Spleen (tissue), 11 donors: ENCODE data around the gene KCNC4. TPM values are rescaled to one million over a fixed set of nuclear protein-coding genes. Genes with fewer than 3 reads are reported as not detected.

ENCODE experiments used
- DNase-seq: peaks from one replicate; pipeline ENCODE4 v3.0.0-alpha.2; 2020
- H3K27ac ChIP-seq, 8 donors: fragments of 200-600 bp; sonication (generic) in 7 of 8; 1 replicate in 4 of 8; 2 replicates in 4 of 8; pipeline versions ENCODE4 v1.5.0 to v1.8.0; 2016 to 2021; ENCODE audit warnings: inconsistent platforms in 4 of 8, mild to moderate bottlenecking in 4 of 8, moderate library complexity in 1 of 8
- H3K27me3 ChIP-seq, 7 donors: fragments of 200-600 bp; sonication (generic) in 6 of 7; replicated peaks in 1 of 7; 1 replicate in 4 of 7; 2 replicates in 3 of 7; pipeline versions ENCODE4 v1.5.0 to v1.8.0; 2016 to 2021; ENCODE audit warnings: inconsistent platforms in 3 of 7, mild to moderate bottlenecking in 1 of 7
- H3K36me3 ChIP-seq, 6 donors: fragments of 200-600 bp; sonication (generic) in 5 of 6; 1 replicate in 4 of 6; 2 replicates in 2 of 6; pipeline versions ENCODE4 v1.5.0 to v1.8.0; 2016 to 2021; ENCODE audit warnings: inconsistent platforms in 2 of 6
- H3K4me1 ChIP-seq, 6 donors: fragments of 200-600 bp; sonication (generic) in 5 of 6; 1 replicate in 3 of 6; 2 replicates in 3 of 6; pipeline versions ENCODE4 v1.5.0 to v1.8.0; 2016 to 2021; ENCODE audit warnings: inconsistent platforms in 3 of 6
- H3K4me3 ChIP-seq, 8 donors: fragments of 200-600 bp; sonication (generic) in 7 of 8; 1 replicate in 4 of 8; 2 replicates in 4 of 8; pipeline versions ENCODE4 v1.5.0 to v1.8.0; 2016 to 2021; ENCODE audit warnings: inconsistent platforms in 4 of 8, mild to moderate bottlenecking in 4 of 8, moderate library complexity in 2 of 8
- H3K9me3 ChIP-seq, 8 donors: fragments of 200-600 bp; sonication (generic) in 7 of 8; 1 replicate in 4 of 8; 2 replicates in 4 of 8; pipeline versions ENCODE4 v1.5.0 to v1.8.0; 2016 to 2021; ENCODE audit warnings: inconsistent platforms in 4 of 8
- POLR2A ChIP-seq, 3 donors: fragments of 450-650 bp; IDR thresholded peaks; one replicate each; pipeline ENCODE4 v1.5.1; 2017; ENCODE audit warnings: antibody characterized with exemption in 3 of 3, mild to moderate bottlenecking in 1 of 3
- POLR2AphosphoS5 ChIP-seq, 3 donors: sonication (generic); formaldehyde crosslinking; IDR thresholded peaks; one replicate each; pipeline ENCODE4 v1.5.1; 2017; ENCODE audit warnings: antibody characterized with exemption in 3 of 3
- WGBS, 5 donors: extraction: QIAGEN DNeasy Blood & Tissue Kit in 3 of 5; methylation state at CpG; one replicate each; pipeline versions ENCODE4 v1.1.5 to v1.1.7; 2013 to 2018; 5-methylcytosine and 5-hydroxymethylcytosine counted together
- intact Hi-C: fragments of 100-400 bp; cut with DNase I; formaldehyde crosslinking; loops from one replicate; pipeline ENCODE4 v1.15.0; 2023; ENCODE audit warnings: low total_unique reads
- polyA plus RNA-seq, 3 donors: library from polyadenylated mRNA; stranded (reverse); fragments of 200-250 nt; gene quantifications; one replicate each; pipeline ENCODE4 v1.2.1, GENCODE V29; 2013
- total RNA-seq, 7 donors: library from RNA; depleted of rRNA in 3 of 7; stranded (reverse); fragments of >200 nt in 3 of 7; fragmentation: NEBNext Ultra II Directional in 4 of 7; extraction: Animal tissue kit (Norgen Biotek cat#: 25700) in 4 of 7; gene quantifications; one replicate each; pipeline versions ENCODE4 v1.1.0 to v1.2.1, GENCODE V29; 2016 to 2021
- TF ChIP-seq, protein P1 (sequence below), 11 experiments: fragments of 200-600 bp in 7 of 11; fragments of 450-650 bp in 4 of 11; sonication (generic) in 4 of 11; IDR thresholded peaks in 8 of 11; conservative IDR thresholded peaks in 3 of 11; 1 replicate in 7 of 11; 2 replicates in 4 of 11; pipeline versions ENCODE4 v1.4.0 to v1.8.0; 2016 to 2021; ENCODE audit warnings: antibody characterized with exemption in 11 of 11, inconsistent platforms in 4 of 11, mild to moderate bottlenecking in 1 of 11
- donor health status: healthy with polysubstance abuse.
- donor health status: DM: no; HTN: no; CAD: no; lungs with moderate emphysema.
- donor health status: DM: no; HTN: no; CAD: no.
- donor health status: Bipolar disorder and iron deficiency.
- donor health status: healthy.
- donor health status: DM: no; HTN: no; CAD: no.
- donor health status: DM: yes; HTN: yes; CAD: no.

The KCNC4 gene
- total and polyA plus RNA-seq, 10 donors, result 1.4 to 22.1 (median 10.2) TPM

DNA sequence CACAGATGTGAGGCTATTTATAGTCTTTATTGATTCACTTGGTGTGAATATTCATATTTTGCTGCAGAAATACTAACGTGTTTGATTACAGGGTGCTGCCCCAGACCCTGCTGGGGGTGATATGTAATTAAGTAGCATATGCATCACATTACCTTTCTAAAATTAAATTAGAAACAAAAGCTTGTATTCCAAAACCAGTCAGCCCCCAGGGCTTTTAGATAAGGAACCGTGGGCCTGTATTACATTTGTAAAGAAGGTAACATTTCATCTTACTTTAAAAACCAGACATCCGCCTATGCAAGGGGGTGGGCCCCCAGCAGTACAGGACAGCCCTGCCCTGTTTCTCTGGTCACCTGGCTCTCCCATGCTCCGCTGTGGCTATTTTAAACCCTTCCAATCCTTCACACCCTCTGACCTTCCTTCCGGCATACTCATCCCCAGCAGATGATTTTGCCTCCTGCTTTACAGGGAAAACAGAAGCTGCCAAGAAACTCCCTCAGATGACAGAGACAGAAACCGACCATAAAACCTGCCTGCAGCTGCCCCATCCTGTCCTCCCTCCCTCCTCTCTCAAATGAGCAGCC, 22.0 kb upstream of the KCNC4 start:
- intact Hi-C loops, result no loop called here
- TF ChIP-seq POLR2AphosphoS5 (IDR thresholded peaks at IDR 0.05), result no peak
- no peak for TF ChIP-seq POLR2A (IDR thresholded peaks at IDR 0.05)
- TF ChIP-seq, protein P1, sequence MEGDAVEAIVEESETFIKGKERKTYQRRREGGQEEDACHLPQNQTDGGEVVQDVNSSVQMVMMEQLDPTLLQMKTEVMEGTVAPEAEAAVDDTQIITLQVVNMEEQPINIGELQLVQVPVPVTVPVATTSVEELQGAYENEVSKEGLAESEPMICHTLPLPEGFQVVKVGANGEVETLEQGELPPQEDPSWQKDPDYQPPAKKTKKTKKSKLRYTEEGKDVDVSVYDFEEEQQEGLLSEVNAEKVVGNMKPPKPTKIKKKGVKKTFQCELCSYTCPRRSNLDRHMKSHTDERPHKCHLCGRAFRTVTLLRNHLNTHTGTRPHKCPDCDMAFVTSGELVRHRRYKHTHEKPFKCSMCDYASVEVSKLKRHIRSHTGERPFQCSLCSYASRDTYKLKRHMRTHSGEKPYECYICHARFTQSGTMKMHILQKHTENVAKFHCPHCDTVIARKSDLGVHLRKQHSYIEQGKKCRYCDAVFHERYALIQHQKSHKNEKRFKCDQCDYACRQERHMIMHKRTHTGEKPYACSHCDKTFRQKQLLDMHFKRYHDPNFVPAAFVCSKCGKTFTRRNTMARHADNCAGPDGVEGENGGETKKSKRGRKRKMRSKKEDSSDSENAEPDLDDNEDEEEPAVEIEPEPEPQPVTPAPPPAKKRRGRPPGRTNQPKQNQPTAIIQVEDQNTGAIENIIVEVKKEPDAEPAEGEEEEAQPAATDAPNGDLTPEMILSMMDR (IDR thresholded peaks at IDR 0.05 in 8 of 11, conservative IDR thresholded peaks at IDR 0.05 in 3 of 11), result no peak
- DNase-seq, result no peak
- H3K9me3 ChIP-seq, result no peaks in the 10 kb centered on the region
- no peak overlapping the region for H3K4me3 ChIP-seq
- WGBS, 5 donors, result 53 to 71% (median 64%) methylated on average over 6 of the region's 6 CpGs
- H3K27me3 ChIP-seq, result peaks cover 0 to 13% (median 0%) of the 10 kb centered on the region in 7 donors
- peaks cover 0 to 12% (median 5%) of the 10 kb centered on the region in 6 donors for H3K4me1 ChIP-seq
- no peaks in the 10 kb centered on the region for H3K36me3 ChIP-seq
- H3K27ac ChIP-seq, result peak overlapping the region in 6 of 8 donors; percentile 8 to 51 (median 28)

DNA sequence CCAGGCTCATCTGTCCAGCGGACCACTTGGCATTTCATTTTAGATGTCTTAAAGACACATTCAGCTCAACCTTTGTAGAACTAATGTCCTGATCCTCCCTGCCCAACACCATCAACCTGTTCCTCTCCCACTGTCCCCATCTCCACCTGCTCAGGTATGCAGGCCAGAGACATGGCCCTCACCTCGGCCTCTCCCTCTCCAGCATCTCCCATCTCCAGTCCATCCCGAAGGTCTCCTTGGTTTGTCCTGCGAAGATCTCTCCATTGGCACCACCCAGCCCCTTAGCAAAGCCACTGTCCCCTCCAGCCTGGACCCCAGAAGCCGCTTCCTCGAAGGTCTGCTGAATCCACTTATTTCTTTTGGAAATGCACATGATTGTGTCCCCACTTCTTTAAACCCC, 20.9 kb upstream of the KCNC4 start:
- Histone ChIP-seq H3K36me3 (no peaks in the 10 kb centered on the region), H3K4me3 (no peak overlapping the region), H3K27me3 (peaks cover 0 to 6% (median 0%) of the 10 kb centered on the region in 7 donors), H3K27ac (no peak overlapping the region), H3K4me1 (peaks cover 0 to 12% (median 5%) of the 10 kb centered on the region in 6 donors), H3K9me3 (no peaks in the 10 kb centered on the region)
- no peak for DNase-seq
- intact Hi-C loops, result no loop called here
- WGBS, 5 donors, result 83 to 93% (median 89%) methylated on average over 6 of the region's 6 CpGs
- TF ChIP-seq POLR2AphosphoS5 (IDR thresholded peaks at IDR 0.05), result no peak
- TF ChIP-seq POLR2A (IDR thresholded peaks at IDR 0.05), result no peak
- TF ChIP-seq, protein P1 (IDR thresholded peaks at IDR 0.05 in 8 of 11, conservative IDR thresholded peaks at IDR 0.05 in 3 of 11), result no peak

DNA sequence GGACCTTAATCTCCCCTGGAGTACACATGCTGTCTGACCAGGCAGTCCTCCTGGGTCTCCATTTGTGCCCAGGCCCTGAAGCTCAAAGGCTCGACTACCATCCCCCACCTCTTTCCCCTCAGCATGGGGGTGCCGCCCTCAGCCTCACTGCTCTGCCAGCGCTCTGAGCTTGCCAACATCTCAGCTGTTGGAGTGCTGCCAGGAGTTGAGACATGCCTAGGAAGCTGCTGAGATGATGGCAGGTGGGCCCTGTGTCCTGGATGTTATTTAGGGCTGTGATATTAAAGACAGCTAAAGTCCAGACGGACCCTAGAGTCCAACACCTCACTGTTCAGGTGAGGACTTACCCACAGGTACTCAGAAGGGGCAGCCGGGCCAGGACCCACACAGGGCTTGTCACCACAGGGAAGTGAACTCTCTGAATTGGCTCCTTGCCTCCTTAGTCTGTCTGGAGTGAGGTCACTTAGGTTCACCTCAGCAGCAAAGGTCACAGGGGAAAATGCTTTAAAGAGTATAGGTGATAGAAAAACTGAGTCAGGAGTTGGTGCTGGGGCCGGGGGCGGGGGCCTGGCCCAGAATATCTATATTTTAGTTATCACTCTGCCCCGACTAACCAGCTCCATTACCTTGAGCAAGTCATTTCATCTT, 19.7 kb upstream of the KCNC4 start:
- intact Hi-C loops, result no loop called here
- H3K4me3 ChIP-seq, result no peak overlapping the region
- TF ChIP-seq, protein P1 (IDR thresholded peaks at IDR 0.05 in 8 of 11, conservative IDR thresholded peaks at IDR 0.05 in 3 of 11), result no peak
- TF ChIP-seq POLR2AphosphoS5 (IDR thresholded peaks at IDR 0.05), result no peak
- TF ChIP-seq POLR2A (IDR thresholded peaks at IDR 0.05), result no peak
- peaks cover 0 to 1% (median 0%) of the 10 kb centered on the region in 7 donors for H3K27me3 ChIP-seq
- peaks cover 0 to 12% (median 5%) of the 10 kb centered on the region in 6 donors for H3K4me1 ChIP-seq
- no peak overlapping the region for H3K27ac ChIP-seq
- no peak for DNase-seq
- H3K9me3 ChIP-seq, result no peaks in the 10 kb centered on the region
- no peaks in the 10 kb centered on the region for H3K36me3 ChIP-seq
- WGBS, 5 donors, result 60 to 76% (median 65%) methylated on average over 7 to 8 of the region's 8 CpGs

DNA sequence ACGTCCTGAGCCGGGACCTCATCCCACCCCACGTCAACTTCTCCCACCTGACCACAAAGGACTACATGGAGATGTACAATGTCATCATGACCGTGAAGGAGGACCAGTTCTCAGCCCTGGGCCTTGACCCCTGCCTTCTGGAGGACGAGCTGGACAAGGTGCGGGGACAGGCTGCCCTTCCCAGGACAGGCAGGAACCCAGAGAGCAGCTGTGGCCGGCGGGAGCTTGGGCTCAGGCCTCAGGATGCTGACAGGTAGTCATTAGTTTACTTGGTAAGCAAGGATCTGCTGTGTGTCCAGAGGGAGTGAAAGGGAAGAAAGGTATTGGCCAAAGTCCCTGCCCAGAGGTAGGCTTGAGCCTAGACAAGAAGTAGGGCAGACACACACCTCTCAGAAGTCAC, 17.6 kb upstream of the KCNC4 start:
- Histone ChIP-seq H3K27me3 (no peaks in the 10 kb centered on the region), H3K27ac (no peak overlapping the region), H3K4me1 (peaks cover 0 to 12% (median 5%) of the 10 kb centered on the region in 6 donors), H3K9me3 (no peaks in the 10 kb centered on the region), H3K36me3 (no peaks in the 10 kb centered on the region), H3K4me3 (no peak overlapping the region)
- DNase-seq, result no peak
- WGBS, 5 donors, result 78 to 88% (median 84%) methylated on average over 8 of the region's 8 CpGs
- TF ChIP-seq, protein P1 (IDR thresholded peaks at IDR 0.05 in 8 of 11, conservative IDR thresholded peaks at IDR 0.05 in 3 of 11), result no peak
- no peak for TF ChIP-seq POLR2A (IDR thresholded peaks at IDR 0.05)
- intact Hi-C loops, result no loop called here
